GM12878 (cell line): ENCODE data around the gene CCDC91.

Source experiments
- MTA3 ChIP-seq: IDR thresholded peaks from 2 replicates; pipeline ENCODE4 v1.6.1; 2012; ENCODE audit warnings: low read length, inconsistent platforms, borderline replicate concordance
- MXI1 ChIP-seq: fragments of 150-350 bp; IDR thresholded peaks from 2 replicates; pipeline ENCODE4 v1.6.1; 2011; ENCODE audit warnings: low read depth, mild to moderate bottlenecking, inconsistent platforms, low read length, improper control_type of control experiment
- MYC ChIP-seq: IDR thresholded peaks from 2 replicates; pipeline ENCODE4 v1.6.1; 2011; ENCODE audit warnings: mild to moderate bottlenecking, low read length, moderate library complexity, inconsistent platforms; ENCODE audit not compliant: insufficient read depth, insufficient replicate concordance, insufficient read length, severe bottlenecking
- RFX5 ChIP-seq: IDR thresholded peaks from 2 replicates; pipeline ENCODE4 v1.6.1; 2011; ENCODE audit warnings: low read depth, low read length, improper control_type of control experiment
- TF ChIP-seq, protein P1 (sequence below), 3 experiments: IDR thresholded peaks in 2 of 3; conservative IDR thresholded peaks in 1 of 3; 2 replicates each; pipeline ENCODE4 v1.5.1; 2011; ENCODE audit warnings: low read depth in 3 of 3, low read length in 3 of 3, mild to moderate bottlenecking in 3 of 3, control low read depth in 2 of 3, moderate library complexity in 2 of 3, inconsistent platforms in 1 of 3, mixed read lengths in 1 of 3; ENCODE audit not compliant: control insufficient read depth in 2 of 3, insufficient read depth in 1 of 3; ENCODE audit errors: extremely low read depth in 1 of 3
- TF ChIP-seq, protein P2 (sequence below): IDR thresholded peaks from 2 replicates; pipeline ENCODE4 v1.6.1; 2012; ENCODE audit warnings: mild to moderate bottlenecking, low read depth, low read length
- TF ChIP-seq, protein P3 (sequence below): IDR thresholded peaks from 2 replicates; pipeline ENCODE4 v1.6.1; 2011; ENCODE audit warnings: low read depth, mild to moderate bottlenecking, low read length, moderate library complexity, borderline replicate concordance; ENCODE audit errors: extremely low read depth
- TF ChIP-seq, protein P4 (sequence below): fragments of 450-650 bp; formaldehyde crosslinking; IDR thresholded peaks from 2 replicates; pipeline ENCODE4 v1.4.0; 2020; ENCODE audit warnings: mild to moderate bottlenecking, moderate library complexity

GRCh38 chr12:28216016-28216415 is 25.8 kb downstream of the CCDC91 start:
- no peak for TF ChIP-seq RFX5
- TF ChIP-seq, protein P1, sequence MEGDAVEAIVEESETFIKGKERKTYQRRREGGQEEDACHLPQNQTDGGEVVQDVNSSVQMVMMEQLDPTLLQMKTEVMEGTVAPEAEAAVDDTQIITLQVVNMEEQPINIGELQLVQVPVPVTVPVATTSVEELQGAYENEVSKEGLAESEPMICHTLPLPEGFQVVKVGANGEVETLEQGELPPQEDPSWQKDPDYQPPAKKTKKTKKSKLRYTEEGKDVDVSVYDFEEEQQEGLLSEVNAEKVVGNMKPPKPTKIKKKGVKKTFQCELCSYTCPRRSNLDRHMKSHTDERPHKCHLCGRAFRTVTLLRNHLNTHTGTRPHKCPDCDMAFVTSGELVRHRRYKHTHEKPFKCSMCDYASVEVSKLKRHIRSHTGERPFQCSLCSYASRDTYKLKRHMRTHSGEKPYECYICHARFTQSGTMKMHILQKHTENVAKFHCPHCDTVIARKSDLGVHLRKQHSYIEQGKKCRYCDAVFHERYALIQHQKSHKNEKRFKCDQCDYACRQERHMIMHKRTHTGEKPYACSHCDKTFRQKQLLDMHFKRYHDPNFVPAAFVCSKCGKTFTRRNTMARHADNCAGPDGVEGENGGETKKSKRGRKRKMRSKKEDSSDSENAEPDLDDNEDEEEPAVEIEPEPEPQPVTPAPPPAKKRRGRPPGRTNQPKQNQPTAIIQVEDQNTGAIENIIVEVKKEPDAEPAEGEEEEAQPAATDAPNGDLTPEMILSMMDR (IDR thresholded peaks at IDR 0.05 in 2 of 3, conservative IDR thresholded peaks at IDR 0.05 in 1 of 3; ENCODE audit: control insufficient read depth in 2 of 3, extremely low read depth in 1 of 3, insufficient read depth in 1 of 3, low read depth in 3 of 3, low read length in 3 of 3), result no peak
- no peak for TF ChIP-seq MTA3
- no peak for TF ChIP-seq MYC
- TF ChIP-seq, protein P2, sequence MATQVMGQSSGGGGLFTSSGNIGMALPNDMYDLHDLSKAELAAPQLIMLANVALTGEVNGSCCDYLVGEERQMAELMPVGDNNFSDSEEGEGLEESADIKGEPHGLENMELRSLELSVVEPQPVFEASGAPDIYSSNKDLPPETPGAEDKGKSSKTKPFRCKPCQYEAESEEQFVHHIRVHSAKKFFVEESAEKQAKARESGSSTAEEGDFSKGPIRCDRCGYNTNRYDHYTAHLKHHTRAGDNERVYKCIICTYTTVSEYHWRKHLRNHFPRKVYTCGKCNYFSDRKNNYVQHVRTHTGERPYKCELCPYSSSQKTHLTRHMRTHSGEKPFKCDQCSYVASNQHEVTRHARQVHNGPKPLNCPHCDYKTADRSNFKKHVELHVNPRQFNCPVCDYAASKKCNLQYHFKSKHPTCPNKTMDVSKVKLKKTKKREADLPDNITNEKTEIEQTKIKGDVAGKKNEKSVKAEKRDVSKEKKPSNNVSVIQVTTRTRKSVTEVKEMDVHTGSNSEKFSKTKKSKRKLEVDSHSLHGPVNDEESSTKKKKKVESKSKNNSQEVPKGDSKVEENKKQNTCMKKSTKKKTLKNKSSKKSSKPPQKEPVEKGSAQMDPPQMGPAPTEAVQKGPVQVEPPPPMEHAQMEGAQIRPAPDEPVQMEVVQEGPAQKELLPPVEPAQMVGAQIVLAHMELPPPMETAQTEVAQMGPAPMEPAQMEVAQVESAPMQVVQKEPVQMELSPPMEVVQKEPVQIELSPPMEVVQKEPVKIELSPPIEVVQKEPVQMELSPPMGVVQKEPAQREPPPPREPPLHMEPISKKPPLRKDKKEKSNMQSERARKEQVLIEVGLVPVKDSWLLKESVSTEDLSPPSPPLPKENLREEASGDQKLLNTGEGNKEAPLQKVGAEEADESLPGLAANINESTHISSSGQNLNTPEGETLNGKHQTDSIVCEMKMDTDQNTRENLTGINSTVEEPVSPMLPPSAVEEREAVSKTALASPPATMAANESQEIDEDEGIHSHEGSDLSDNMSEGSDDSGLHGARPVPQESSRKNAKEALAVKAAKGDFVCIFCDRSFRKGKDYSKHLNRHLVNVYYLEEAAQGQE, result no peak
- TF ChIP-seq, protein P3, sequence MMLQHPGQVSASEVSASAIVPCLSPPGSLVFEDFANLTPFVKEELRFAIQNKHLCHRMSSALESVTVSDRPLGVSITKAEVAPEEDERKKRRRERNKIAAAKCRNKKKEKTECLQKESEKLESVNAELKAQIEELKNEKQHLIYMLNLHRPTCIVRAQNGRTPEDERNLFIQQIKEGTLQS, result no peak
- TF ChIP-seq MXI1, result no peak
- TF ChIP-seq, protein P4, sequence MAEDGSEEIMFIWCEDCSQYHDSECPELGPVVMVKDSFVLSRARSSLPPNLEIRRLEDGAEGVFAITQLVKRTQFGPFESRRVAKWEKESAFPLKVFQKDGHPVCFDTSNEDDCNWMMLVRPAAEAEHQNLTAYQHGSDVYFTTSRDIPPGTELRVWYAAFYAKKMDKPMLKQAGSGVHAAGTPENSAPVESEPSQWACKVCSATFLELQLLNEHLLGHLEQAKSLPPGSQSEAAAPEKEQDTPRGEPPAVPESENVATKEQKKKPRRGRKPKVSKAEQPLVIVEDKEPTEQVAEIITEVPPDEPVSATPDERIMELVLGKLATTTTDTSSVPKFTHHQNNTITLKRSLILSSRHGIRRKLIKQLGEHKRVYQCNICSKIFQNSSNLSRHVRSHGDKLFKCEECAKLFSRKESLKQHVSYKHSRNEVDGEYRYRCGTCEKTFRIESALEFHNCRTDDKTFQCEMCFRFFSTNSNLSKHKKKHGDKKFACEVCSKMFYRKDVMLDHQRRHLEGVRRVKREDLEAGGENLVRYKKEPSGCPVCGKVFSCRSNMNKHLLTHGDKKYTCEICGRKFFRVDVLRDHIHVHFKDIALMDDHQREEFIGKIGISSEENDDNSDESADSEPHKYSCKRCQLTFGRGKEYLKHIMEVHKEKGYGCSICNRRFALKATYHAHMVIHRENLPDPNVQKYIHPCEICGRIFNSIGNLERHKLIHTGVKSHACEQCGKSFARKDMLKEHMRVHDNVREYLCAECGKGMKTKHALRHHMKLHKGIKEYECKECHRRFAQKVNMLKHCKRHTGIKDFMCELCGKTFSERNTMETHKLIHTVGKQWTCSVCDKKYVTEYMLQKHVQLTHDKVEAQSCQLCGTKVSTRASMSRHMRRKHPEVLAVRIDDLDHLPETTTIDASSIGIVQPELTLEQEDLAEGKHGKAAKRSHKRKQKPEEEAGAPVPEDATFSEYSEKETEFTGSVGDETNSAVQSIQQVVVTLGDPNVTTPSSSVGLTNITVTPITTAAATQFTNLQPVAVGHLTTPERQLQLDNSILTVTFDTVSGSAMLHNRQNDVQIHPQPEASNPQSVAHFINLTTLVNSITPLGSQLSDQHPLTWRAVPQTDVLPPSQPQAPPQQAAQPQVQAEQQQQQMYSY (CRISPR knock-in tag), result no peak
